GM23338 (cell line): ENCODE data around the gene AAMDC. TPM values are rescaled to one million over a fixed set of nuclear protein-coding genes. Genes with fewer than 3 reads are reported as not detected.
"Not testable (repeated sequence)": the region's sequence is repeated elsewhere in the genome, so short reads cannot be mapped to it uniquely, and the experiment has no call there.

Experiments
- ATAC-seq: fragments of 200-7000 bp; cut with Tn5 transposase; 3 replicates; pipeline ENCODE4 v1.9.1; 2020
- DNase-seq: peaks from one replicate; pipeline ENCODE4 v3.0.0-alpha.2; 2015; ENCODE audit warnings: low spot score
- H2AFZ ChIP-seq: fragments of 200-600 bp; sonication (generic); 2 replicates; pipeline ENCODE4 v1.8.0; 2016; ENCODE audit warnings: antibody characterized with exemption, mild to moderate bottlenecking, moderate library complexity
- H3F3A ChIP-seq: fragments of 200-600 bp; sonication (generic); replicated peaks from 2 replicates; pipeline ENCODE4 v1.8.0; 2017; ENCODE audit warnings: antibody characterized with exemption, mixed run types, low read depth
- H3K27ac ChIP-seq: fragments of 200-600 bp; sonication (generic); 2 replicates; pipeline ENCODE4 v1.6.1; 2016; ENCODE audit warnings: low read depth
- H3K27me3 ChIP-seq: fragments of 200-600 bp; sonication (generic); 2 replicates; pipeline ENCODE4 v1.8.0; 2016; ENCODE audit warnings: mild to moderate bottlenecking, mixed run types, moderate library complexity; ENCODE audit not compliant: insufficient read depth
- H3K36me3 ChIP-seq: fragments of 200-600 bp; sonication (generic); 2 replicates; pipeline ENCODE4 v1.8.0; 2016; ENCODE audit warnings: mild to moderate bottlenecking; ENCODE audit not compliant: insufficient read depth
- H3K4me1 ChIP-seq: fragments of 200-600 bp; sonication (generic); 2 replicates; pipeline ENCODE4 v1.8.0; 2016; ENCODE audit warnings: mild to moderate bottlenecking, moderate library complexity; ENCODE audit not compliant: insufficient read depth
- H3K4me2 ChIP-seq: fragments of 200-600 bp; sonication (generic); 2 replicates; pipeline ENCODE4 v1.7.1; 2017; ENCODE audit warnings: mixed run types
- H3K4me3 ChIP-seq: fragments of 200-600 bp; sonication (generic); 2 replicates; pipeline ENCODE4 v1.6.1; 2016; ENCODE audit warnings: mixed run types
- H3K79me2 ChIP-seq: fragments of 200-600 bp; sonication (generic); replicated peaks from 2 replicates; pipeline ENCODE4 v1.8.0; 2017; ENCODE audit warnings: mild to moderate bottlenecking; ENCODE audit not compliant: insufficient read depth
- H3K9me2 ChIP-seq: fragments of 200-600 bp; sonication (generic); 2 replicates; pipeline ENCODE4 v1.8.0; 2017; ENCODE audit not compliant: insufficient read depth
- H4K20me1 ChIP-seq: fragments of 200-600 bp; sonication (generic); replicated peaks from 2 replicates; pipeline ENCODE4 v1.8.0; 2017; ENCODE audit warnings: mild to moderate bottlenecking; ENCODE audit not compliant: insufficient read depth
- H3K27ac Mint-ChIP-seq: 2 replicates; pipeline ENCODE4 v1.8.0; 2020; ENCODE audit warnings: inconsistent platforms, mild to moderate bottlenecking, moderate library complexity, mixed read lengths
- H3K27me3 Mint-ChIP-seq: 3 replicates; pipeline ENCODE4 v1.8.0; 2022; ENCODE audit warnings: low read depth, mild to moderate bottlenecking, moderate library complexity, mixed read lengths, inconsistent platforms; ENCODE audit not compliant: insufficient read depth, poor library complexity
- H3K36me3 Mint-ChIP-seq: 3 replicates; pipeline ENCODE4 v1.8.0; 2021; ENCODE audit warnings: low read depth, mild to moderate bottlenecking, inconsistent platforms, moderate library complexity, mixed read lengths
- H3K4me1 Mint-ChIP-seq: 3 replicates; pipeline ENCODE4 v1.8.0; 2020; ENCODE audit warnings: mild to moderate bottlenecking, inconsistent platforms, mixed read lengths
- H3K4me3 Mint-ChIP-seq: 3 replicates; pipeline ENCODE4 v1.8.0; 2021; ENCODE audit warnings: moderate library complexity, mild to moderate bottlenecking, inconsistent platforms, mixed read lengths
- H3K9me3 Mint-ChIP-seq: 3 replicates; pipeline ENCODE4 v1.8.0; 2020; ENCODE audit warnings: moderate library complexity, mild to moderate bottlenecking, inconsistent platforms, mixed read lengths
- JUNB ChIP-seq: IDR thresholded peaks from one replicate; pipeline ENCODE4 v1.6.1; 2016; ENCODE audit warnings: antibody characterized with exemption; ENCODE audit not compliant: unreplicated experiment
- POLR2AphosphoS5 ChIP-seq: IDR thresholded peaks from 2 replicates; pipeline ENCODE4 v1.6.1; 2016; ENCODE audit warnings: antibody characterized with exemption, low read depth
- ZNF114 ChIP-seq: fragments of 250-450 bp; sonication (Bioruptor Pico); IDR thresholded peaks from 2 replicates; pipeline ENCODE4 v1.5.0; 2020; ENCODE audit warnings: mild to moderate bottlenecking, moderate library complexity
- polyA plus RNA-seq: library from polyadenylated mRNA; unstranded; fragments of >200 nt; fragmentation: Nextera tagmentation; extraction: Ambion mirVana; gene quantifications from 2 replicates; pipeline ENCODE4 v1.2.1, GENCODE V29; 2016
- total RNA-seq: library from RNA; depleted of rRNA; stranded (reverse); fragments of >200 nt; shearing (Covaris generic); gene quantifications from 2 replicates; pipeline ENCODE4 v1.2.3, GENCODE V29; 2014
- TF ChIP-seq, protein P1 (sequence below): fragments of 250-450 bp; sonication (Bioruptor Pico); IDR thresholded peaks from 2 replicates; pipeline ENCODE4 v1.5.0; 2020; ENCODE audit warnings: mild to moderate bottlenecking, moderate library complexity

The AAMDC gene
- total and polyA plus RNA-seq, 2 experiments from 2014 or later = 5.3 to 50.2 TPM

DNA sequence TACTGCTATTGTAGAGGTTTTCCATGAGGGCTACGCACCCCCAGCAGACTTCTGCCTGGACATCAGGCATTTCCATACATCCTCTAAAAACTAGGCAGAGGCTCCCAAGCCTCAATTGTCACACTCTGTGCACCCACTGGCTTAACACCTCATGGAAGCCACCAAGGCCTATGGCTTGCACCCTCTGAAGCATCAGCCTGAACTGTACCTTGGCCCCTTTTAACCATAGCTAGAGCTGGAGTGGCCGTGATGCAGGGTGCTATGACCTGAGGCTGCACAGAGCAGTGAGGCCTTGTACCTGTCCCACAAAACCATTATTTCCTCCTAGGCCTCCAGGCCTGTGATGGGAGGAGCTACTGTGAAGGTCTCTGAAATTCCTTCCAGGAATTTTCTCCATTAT is 33.9 kb downstream of the AAMDC start (continued):
- TF ChIP-seq, protein P1, sequence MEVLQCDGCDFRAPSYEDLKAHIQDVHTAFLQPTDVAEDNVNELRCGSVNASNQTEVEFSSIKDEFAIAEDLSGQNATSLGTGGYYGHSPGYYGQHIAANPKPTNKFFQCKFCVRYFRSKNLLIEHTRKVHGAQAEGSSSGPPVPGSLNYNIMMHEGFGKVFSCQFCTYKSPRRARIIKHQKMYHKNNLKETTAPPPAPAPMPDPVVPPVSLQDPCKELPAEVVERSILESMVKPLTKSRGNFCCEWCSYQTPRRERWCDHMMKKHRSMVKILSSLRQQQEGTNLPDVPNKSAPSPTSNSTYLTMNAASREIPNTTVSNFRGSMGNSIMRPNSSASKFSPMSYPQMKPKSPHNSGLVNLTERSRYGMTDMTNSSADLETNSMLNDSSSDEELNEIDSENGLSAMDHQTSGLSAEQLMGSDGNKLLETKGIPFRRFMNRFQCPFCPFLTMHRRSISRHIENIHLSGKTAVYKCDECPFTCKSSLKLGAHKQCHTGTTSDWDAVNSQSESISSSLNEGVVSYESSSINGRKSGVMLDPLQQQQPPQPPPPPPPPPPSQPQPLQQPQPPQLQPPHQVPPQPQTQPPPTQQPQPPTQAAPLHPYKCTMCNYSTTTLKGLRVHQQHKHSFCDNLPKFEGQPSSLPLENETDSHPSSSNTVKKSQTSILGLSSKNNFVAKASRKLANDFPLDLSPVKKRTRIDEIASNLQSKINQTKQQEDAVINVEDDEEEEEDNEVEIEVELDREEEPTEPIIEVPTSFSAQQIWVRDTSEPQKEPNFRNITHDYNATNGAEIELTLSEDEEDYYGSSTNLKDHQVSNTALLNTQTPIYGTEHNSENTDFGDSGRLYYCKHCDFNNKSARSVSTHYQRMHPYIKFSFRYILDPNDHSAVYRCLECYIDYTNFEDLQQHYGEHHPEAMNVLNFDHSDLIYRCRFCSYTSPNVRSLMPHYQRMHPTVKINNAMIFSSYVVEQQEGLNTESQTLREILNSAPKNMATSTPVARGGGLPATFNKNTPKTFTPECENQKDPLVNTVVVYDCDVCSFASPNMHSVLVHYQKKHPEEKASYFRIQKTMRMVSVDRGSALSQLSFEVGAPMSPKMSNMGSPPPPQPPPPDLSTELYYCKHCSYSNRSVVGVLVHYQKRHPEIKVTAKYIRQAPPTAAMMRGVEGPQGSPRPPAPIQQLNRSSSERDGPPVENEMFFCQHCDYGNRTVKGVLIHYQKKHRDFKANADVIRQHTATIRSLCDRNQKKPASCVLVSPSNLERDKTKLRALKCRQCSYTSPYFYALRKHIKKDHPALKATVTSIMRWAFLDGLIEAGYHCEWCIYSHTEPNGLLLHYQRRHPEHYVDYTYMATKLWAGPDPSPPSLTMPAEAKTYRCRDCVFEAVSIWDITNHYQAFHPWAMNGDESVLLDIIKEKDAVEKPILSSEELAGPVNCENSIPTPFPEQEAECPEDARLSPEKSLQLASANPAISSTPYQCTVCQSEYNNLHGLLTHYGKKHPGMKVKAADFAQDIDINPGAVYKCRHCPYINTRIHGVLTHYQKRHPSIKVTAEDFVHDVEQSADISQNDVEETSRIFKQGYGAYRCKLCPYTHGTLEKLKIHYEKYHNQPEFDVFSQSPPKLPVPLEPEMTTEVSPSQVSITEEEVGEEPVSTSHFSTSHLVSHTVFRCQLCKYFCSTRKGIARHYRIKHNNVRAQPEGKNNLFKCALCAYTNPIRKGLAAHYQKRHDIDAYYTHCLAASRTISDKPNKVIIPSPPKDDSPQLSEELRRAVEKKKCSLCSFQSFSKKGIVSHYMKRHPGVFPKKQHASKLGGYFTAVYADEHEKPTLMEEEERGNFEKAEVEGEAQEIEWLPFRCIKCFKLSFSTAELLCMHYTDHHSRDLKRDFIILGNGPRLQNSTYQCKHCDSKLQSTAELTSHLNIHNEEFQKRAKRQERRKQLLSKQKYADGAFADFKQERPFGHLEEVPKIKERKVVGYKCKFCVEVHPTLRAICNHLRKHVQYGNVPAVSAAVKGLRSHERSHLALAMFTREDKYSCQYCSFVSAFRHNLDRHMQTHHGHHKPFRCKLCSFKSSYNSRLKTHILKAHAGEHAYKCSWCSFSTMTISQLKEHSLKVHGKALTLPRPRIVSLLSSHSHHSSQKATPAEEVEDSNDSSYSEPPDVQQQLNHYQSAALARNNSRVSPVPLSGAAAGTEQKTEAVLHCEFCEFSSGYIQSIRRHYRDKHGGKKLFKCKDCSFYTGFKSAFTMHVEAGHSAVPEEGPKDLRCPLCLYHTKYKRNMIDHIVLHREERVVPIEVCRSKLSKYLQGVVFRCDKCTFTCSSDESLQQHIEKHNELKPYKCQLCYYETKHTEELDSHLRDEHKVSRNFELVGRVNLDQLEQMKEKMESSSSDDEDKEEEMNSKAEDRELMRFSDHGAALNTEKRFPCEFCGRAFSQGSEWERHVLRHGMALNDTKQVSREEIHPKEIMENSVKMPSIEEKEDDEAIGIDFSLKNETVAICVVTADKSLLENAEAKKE (CRISPR knock-in tag) = no peak
- TF ChIP-seq JUNB (no peak), ZNF114 (CRISPR knock-in tag) (no peak), POLR2AphosphoS5 (no peak)

DNA sequence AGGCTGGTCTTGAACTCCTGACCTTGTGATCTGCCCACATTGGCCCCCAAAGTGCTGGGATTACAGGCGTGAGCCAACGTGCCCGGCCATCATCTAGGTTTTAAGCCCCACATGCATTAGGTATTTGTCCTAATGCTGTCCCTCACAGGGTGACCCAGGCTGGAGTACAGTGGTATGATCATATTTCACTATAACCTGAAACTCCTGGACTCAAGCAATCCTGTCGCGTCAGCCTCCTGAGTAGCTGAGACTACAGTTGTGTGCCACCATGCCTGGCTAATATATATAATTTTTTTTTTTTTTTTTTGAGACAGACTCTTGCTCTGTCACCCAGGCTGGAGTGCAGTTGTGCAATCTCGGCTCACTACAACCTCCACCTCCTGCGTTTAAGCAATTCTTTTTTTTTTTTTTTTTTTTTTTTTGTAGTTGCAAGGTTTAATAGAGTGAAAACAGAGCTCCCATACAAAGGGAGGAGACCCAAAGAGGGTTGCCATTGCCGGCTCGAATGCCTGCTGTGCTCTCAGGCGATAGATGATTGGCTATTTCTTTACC is 37.0 kb downstream of the AAMDC start:
- not testable (repeated sequence) for H3K4me2 ChIP-seq, H3K79me2 ChIP-seq, H3K27me3 ChIP-seq, H3K4me1 ChIP-seq, ATAC-seq, H3F3A ChIP-seq, H3K9me2 ChIP-seq, H3K27ac ChIP-seq, H3K36me3 ChIP-seq, H3K4me3 ChIP-seq, H3K4me1 Mint-ChIP-seq, DNase-seq, H3K4me3 Mint-ChIP-seq, H3K27ac Mint-ChIP-seq, H3K27me3 Mint-ChIP-seq, H4K20me1 ChIP-seq, H2AFZ ChIP-seq
- Mint-ChIP-seq H3K36me3 (peaks cover 45% of the 10 kb centered on the region), H3K9me3 (peaks cover 44% of the 10 kb centered on the region)

DNA sequence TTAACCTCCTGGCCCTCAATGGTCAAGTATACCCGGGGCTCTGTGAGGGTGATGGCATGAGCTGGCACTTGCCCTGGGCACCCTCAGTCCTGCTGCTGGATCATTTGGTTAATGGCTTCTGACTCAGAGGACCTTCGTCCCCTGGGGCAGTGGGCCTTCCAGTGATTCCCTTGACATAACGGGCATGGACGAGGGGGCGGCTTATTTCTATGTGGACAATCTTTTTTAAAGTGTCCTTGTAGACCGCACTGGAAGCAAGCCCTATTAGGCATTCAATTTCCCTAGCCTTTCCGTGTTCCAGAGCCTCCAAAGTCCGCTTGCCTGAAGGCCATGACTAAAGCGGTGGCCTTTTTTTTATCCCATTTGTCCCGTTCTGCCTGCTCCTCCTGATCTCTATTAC is 40.5 kb downstream of the AAMDC start:
- not testable (repeated sequence) for H3K36me3 ChIP-seq

More for the DNA sequence above, 40.5 kb downstream of the AAMDC start:
- not testable (repeated sequence) for H3K4me1 ChIP-seq, H3K27ac ChIP-seq, H3K79me2 ChIP-seq, H3K27me3 Mint-ChIP-seq, H3K4me3 ChIP-seq, H3K4me2 ChIP-seq, H3K4me3 Mint-ChIP-seq, H3K9me2 ChIP-seq, ATAC-seq, H4K20me1 ChIP-seq, H3K27me3 ChIP-seq, H2AFZ ChIP-seq, H3F3A ChIP-seq, DNase-seq, H3K27ac Mint-ChIP-seq, H3K4me1 Mint-ChIP-seq
- peaks cover 12% of the 10 kb centered on the region for H3K36me3 Mint-ChIP-seq
- H3K9me3 Mint-ChIP-seq = peaks cover 10% of the 10 kb centered on the region
